Left lung (tissue), 10 donors: ENCODE measurements around the gene PAXX. TPM values are rescaled to one million over a fixed set of nuclear protein-coding genes. Genes with fewer than 3 reads are reported as not detected.

Experiments used
- ATAC-seq: fragments of 200-7000 bp; cut with Tn5 transposase; one replicate; pipeline ENCODE4 v1.9.1; 2020; ENCODE audit warnings: moderate library complexity
- DNase-seq, 4 donors: peaks; one replicate each; pipeline ENCODE4 v3.0.0-alpha.2; 2013 to 2020
- H3K27ac ChIP-seq, 2 donors: fragments of 200-600 bp; sonication (generic) in 1 of 2; one replicate each; pipeline versions ENCODE4 v1.5.0 to v1.8.0; 2020 to 2021
- H3K27me3 ChIP-seq, 2 donors: fragments of 200-600 bp; sonication (generic) in 1 of 2; one replicate each; pipeline versions ENCODE4 v1.5.0 to v1.8.0; 2020 to 2021
- H3K36me3 ChIP-seq, 2 donors: fragments of 200-600 bp; sonication (generic) in 1 of 2; one replicate each; pipeline versions ENCODE4 v1.5.0 to v1.8.0; 2020 to 2021
- H3K4me1 ChIP-seq, 2 donors: fragments of 200-600 bp; one replicate each; pipeline ENCODE4 v1.8.0; 2021
- H3K4me3 ChIP-seq, 2 donors: fragments of 200-600 bp; sonication (generic) in 1 of 2; one replicate each; pipeline versions ENCODE4 v1.5.0 to v1.8.0; 2020 to 2021; ENCODE audit warnings: mild to moderate bottlenecking in 1 of 2
- H3K9me3 ChIP-seq, 2 donors: fragments of 200-600 bp; sonication (generic) in 1 of 2; one replicate each; pipeline versions ENCODE4 v1.5.0 to v1.8.0; 2020 to 2021
- intact Hi-C, 2 donors: fragments of 100-400 bp; cut with DNase I; formaldehyde crosslinking; loops; one replicate each; pipeline versions ENCODE4 v1.11.2 to v1.14.2; 2022
- polyA plus RNA-seq, 6 donors: library from polyadenylated mRNA; unstranded; fragments of 120-200 nt; gene quantifications; one replicate each; pipeline ENCODE4 v1.2.1, GENCODE V29; 2013; ENCODE audit not compliant: insufficient read length in 6 of 6
- total RNA-seq, 2 donors: library from RNA; stranded (reverse); fragmentation: NEBNext Ultra II Directional; extraction: Animal tissue kit (Norgen Biotek cat#: 25700); gene quantifications; one replicate each; pipeline ENCODE4 v1.2.1, GENCODE V29; 2021
- TF ChIP-seq, protein P1 (sequence below), 2 donors: fragments of 200-600 bp; sonication (generic) in 1 of 2; IDR thresholded peaks; one replicate each; pipeline versions ENCODE4 v1.5.0 to v1.8.0; 2021; ENCODE audit warnings: antibody characterized with exemption in 2 of 2
- donor health status: DM: no; HTN: yes; CAD: no.
- donor health status: DM: no; HTN: no; CAD: no.

Gene PAXX
- total and polyA plus RNA-seq, 8 donors = 28.1 to 56.6 (median 34.2) TPM

DNA sequence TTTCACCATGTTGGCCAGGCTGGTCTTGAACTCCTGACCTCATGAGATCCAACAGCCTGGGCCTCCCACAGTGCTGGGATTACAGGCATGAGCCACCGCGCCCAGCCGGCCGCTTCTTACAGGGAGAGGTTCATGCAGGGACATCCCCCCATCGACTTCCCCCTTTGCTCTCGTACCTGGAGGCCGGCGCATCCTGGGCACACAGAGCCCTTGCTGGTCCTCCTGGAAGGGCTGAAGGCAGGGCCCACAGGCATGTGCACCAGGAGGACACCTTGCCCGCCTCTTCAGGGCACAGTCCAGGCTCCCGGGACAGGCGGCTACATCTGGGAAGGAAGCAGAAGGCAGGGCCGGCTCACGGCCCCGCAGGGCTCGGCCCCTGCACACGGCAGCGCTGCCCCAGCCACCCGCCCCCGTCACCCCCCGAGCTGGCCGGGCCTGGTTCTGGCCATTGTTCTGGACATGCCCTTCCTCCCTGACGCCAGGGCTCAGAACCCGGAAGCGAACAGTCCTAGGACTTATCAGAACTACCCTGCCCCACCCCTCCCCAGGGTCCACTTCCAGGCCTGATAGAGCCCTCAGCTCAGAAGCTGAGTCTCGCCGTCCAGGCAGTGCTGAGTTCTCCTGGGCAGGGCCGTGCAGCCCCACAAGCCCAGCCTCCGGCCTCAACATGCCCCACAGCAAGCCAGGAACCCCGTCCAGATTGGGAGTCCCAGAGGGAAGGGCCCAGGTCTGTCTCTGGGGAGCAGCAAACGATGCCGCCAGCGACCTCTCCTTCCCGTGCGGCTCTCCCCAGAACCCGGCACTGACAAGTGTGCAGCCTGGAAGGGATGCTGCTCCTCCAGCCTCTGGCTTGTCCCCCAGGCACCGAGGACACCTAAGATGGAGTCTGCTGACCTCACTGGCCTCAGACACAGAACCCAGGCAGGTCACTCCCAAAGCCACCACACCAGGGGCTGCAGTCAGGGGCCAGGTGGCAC lies 50.8 kb downstream of the PAXX start:
- DNase-seq (no peak), ATAC-seq (no peak)
- Histone ChIP-seq H3K9me3 (no peaks in the 10 kb centered on the region), H3K4me3 (peak overlapping the region in 1 of 2 donors; percentile 53), H3K36me3 (peaks cover 0 to 28% of the 10 kb centered on the region in 2 donors), H3K27ac (peak overlapping the region; percentile 59 to 62), H3K27me3 (peaks cover 11 to 54% of the 10 kb centered on the region in 2 donors), H3K4me1 (peaks cover 19 to 45% of the 10 kb centered on the region in 2 donors)
- intact Hi-C loops = no loop called here
- TF ChIP-seq, protein P1, sequence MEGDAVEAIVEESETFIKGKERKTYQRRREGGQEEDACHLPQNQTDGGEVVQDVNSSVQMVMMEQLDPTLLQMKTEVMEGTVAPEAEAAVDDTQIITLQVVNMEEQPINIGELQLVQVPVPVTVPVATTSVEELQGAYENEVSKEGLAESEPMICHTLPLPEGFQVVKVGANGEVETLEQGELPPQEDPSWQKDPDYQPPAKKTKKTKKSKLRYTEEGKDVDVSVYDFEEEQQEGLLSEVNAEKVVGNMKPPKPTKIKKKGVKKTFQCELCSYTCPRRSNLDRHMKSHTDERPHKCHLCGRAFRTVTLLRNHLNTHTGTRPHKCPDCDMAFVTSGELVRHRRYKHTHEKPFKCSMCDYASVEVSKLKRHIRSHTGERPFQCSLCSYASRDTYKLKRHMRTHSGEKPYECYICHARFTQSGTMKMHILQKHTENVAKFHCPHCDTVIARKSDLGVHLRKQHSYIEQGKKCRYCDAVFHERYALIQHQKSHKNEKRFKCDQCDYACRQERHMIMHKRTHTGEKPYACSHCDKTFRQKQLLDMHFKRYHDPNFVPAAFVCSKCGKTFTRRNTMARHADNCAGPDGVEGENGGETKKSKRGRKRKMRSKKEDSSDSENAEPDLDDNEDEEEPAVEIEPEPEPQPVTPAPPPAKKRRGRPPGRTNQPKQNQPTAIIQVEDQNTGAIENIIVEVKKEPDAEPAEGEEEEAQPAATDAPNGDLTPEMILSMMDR (IDR thresholded peaks at IDR 0.05) = no peak

Other genes with a start within 250 kb of the PAXX start
Only the 30 nearest of the 39 such genes appear.
- gene TMEM141, start 201.1 kb upstream of the PAXX start, total RNA-seq = 10 to 100 TPM; 74.3 to 76.6 TPM
- 10 to 100 TPM; 49.3 to 57.7 (median 52.8) TPM for gene TMEM141, start 201.1 kb upstream of the PAXX start, polyA plus RNA-seq
- gene CCDC183, start 196.1 kb upstream of the PAXX start, total RNA-seq = under 1 TPM in 1 of 2 donors, not detected in 1; 0.44 TPM
- gene CCDC183, start 196.1 kb upstream of the PAXX start, polyA plus RNA-seq = 10 to 100 TPM in 4 of 6 donors, 1 to 10 TPM in 2; 5.3 to 11.7 (median 10.0) TPM
- 10 to 100 TPM; 75.9 to 80.8 TPM for gene RABL6, start 184.5 kb upstream of the PAXX start, total RNA-seq
- 10 to 100 TPM; 49.5 to 71.5 (median 56.1) TPM for gene RABL6, start 184.5 kb upstream of the PAXX start, polyA plus RNA-seq
- gene AJM1, start 149.9 kb upstream of the PAXX start, total RNA-seq = 1 to 10 TPM; 1.7 to 2.6 TPM
- gene AJM1, start 149.9 kb upstream of the PAXX start, polyA plus RNA-seq = 1 to 10 TPM in 4 of 6 donors, under 1 TPM in 2; 0.59 to 1.8 (median 1.1) TPM
- 100 to 1,000 TPM; 118 to 151 TPM for gene PHPT1, start 143.0 kb upstream of the PAXX start, total RNA-seq
- 100 to 1,000 TPM in 2 of 6 donors, 10 to 100 TPM in 4; 66.1 to 124 (median 90.3) TPM for gene PHPT1, start 143.0 kb upstream of the PAXX start, polyA plus RNA-seq
- 10 to 100 TPM; 14.7 to 16.0 TPM for gene MAMDC4, start 140.1 kb upstream of the PAXX start, total RNA-seq
- 1 to 10 TPM; 5.3 to 9.9 (median 7.4) TPM for gene MAMDC4, start 140.1 kb upstream of the PAXX start, polyA plus RNA-seq
- 100 to 1,000 TPM; 247 to 288 TPM for gene EDF1, start 126.1 kb upstream of the PAXX start, total RNA-seq
- 100 to 1,000 TPM; 339 to 408 (median 377) TPM for gene EDF1, start 126.1 kb upstream of the PAXX start, polyA plus RNA-seq
- 10 to 100 TPM; 17.2 to 22.4 TPM for gene TRAF2, start 105.9 kb upstream of the PAXX start, total RNA-seq
- gene TRAF2, start 105.9 kb upstream of the PAXX start, polyA plus RNA-seq = 10 to 100 TPM; 12.4 to 16.3 (median 14.6) TPM
- gene FBXW5, start 47.7 kb upstream of the PAXX start, total RNA-seq = 100 to 1,000 TPM in 1 of 2 donors, 10 to 100 TPM in 1; 98.5 to 111 TPM
- gene FBXW5, start 47.7 kb upstream of the PAXX start, polyA plus RNA-seq = 10 to 100 TPM; 33.0 to 59.6 (median 43.6) TPM
- gene C8G, start 47.2 kb upstream of the PAXX start, total RNA-seq = 1 to 10 TPM; 1.2 TPM
- under 1 TPM; 0.47 to 0.90 (median 0.72) TPM for gene C8G, start 47.2 kb upstream of the PAXX start, polyA plus RNA-seq
- 1 to 10 TPM; 2.1 to 4.5 TPM for gene LCN12, start 40.1 kb upstream of the PAXX start, total RNA-seq
- 10 to 100 TPM in 5 of 6 donors, 1 to 10 TPM in 1; 7.0 to 28.0 (median 17.6) TPM for gene LCN12, start 40.1 kb upstream of the PAXX start, polyA plus RNA-seq
- 100 to 1,000 TPM; 133 to 137 TPM for gene PTGDS, start 14.9 kb upstream of the PAXX start, total RNA-seq
- 10 to 100 TPM; 23.7 to 59.8 (median 31.2) TPM for gene PTGDS, start 14.9 kb upstream of the PAXX start, polyA plus RNA-seq
- 1 to 10 TPM; 2.0 to 2.3 TPM for gene LCNL1, start 9.4 kb upstream of the PAXX start, total RNA-seq
- 1 to 10 TPM in 4 of 6 donors, under 1 TPM in 2; 0.38 to 2.7 (median 1.1) TPM for gene LCNL1, start 9.4 kb upstream of the PAXX start, polyA plus RNA-seq
- 10 to 100 TPM; 39.7 to 85.4 TPM for gene CLIC3, start 4.1 kb downstream of the PAXX start, total RNA-seq
- gene CLIC3, start 4.1 kb downstream of the PAXX start, polyA plus RNA-seq = 10 to 100 TPM; 30.7 to 56.2 (median 42.2) TPM
- gene ABCA2, start 35.8 kb downstream of the PAXX start, total RNA-seq = 10 to 100 TPM; 34.5 to 34.8 TPM
- 10 to 100 TPM; 20.8 to 33.8 (median 28.6) TPM for gene ABCA2, start 35.8 kb downstream of the PAXX start, polyA plus RNA-seq
- gene FUT7, start 39.7 kb downstream of the PAXX start, total RNA-seq = 1 to 10 TPM in 1 of 2 donors, under 1 TPM in 1; 0.17 to 2.9 TPM
- under 1 TPM in 3 of 6 donors, not detected in 3; 0.08 to 0.11 (median 0.09) TPM for gene FUT7, start 39.7 kb downstream of the PAXX start, polyA plus RNA-seq
- 100 to 1,000 TPM; 104 to 105 TPM for gene NPDC1, start 53.8 kb downstream of the PAXX start, total RNA-seq
- gene NPDC1, start 53.8 kb downstream of the PAXX start, polyA plus RNA-seq = 10 to 100 TPM; 24.4 to 48.9 (median 25.2) TPM
- gene ENTPD2, start 61.6 kb downstream of the PAXX start, total RNA-seq = under 1 TPM; 0.71 to 0.87 TPM
- gene ENTPD2, start 61.6 kb downstream of the PAXX start, polyA plus RNA-seq = 1 to 10 TPM; 1.7 to 4.7 (median 3.0) TPM
- gene SAPCD2, start 78.1 kb downstream of the PAXX start, total RNA-seq = 1 to 10 TPM; 2.7 to 4.6 TPM
- 10 to 100 TPM in 3 of 6 donors, 1 to 10 TPM in 3; 8.5 to 15.1 (median 10.4) TPM for gene SAPCD2, start 78.1 kb downstream of the PAXX start, polyA plus RNA-seq
- 10 to 100 TPM; 28.1 to 43.1 TPM for gene UAP1L1, start 85.1 kb downstream of the PAXX start, total RNA-seq
- gene UAP1L1, start 85.1 kb downstream of the PAXX start, polyA plus RNA-seq = 1 to 10 TPM; 4.6 to 8.8 (median 6.0) TPM
- gene MAN1B1, start 94.6 kb downstream of the PAXX start, total RNA-seq = 10 to 100 TPM; 51.5 to 54.9 TPM
- gene MAN1B1, start 94.6 kb downstream of the PAXX start, polyA plus RNA-seq = 10 to 100 TPM; 62.7 to 74.9 (median 66.9) TPM
- gene DPP7, start 122.3 kb downstream of the PAXX start, total RNA-seq = 100 to 1,000 TPM; 144 to 165 TPM
- 10 to 100 TPM; 35.8 to 53.6 (median 47.7) TPM for gene DPP7, start 122.3 kb downstream of the PAXX start, polyA plus RNA-seq
- under 1 TPM; 0.17 to 0.55 TPM for gene GRIN1, start 146.7 kb downstream of the PAXX start, total RNA-seq
- gene GRIN1, start 146.7 kb downstream of the PAXX start, polyA plus RNA-seq = under 1 TPM; 0.15 to 0.38 (median 0.28) TPM
- under 1 TPM in 1 of 2 donors, not detected in 1; 0.55 TPM for gene LRRC26, start 177.6 kb downstream of the PAXX start, total RNA-seq
- under 1 TPM in 3 of 6 donors, not detected in 3; 0.23 to 0.63 (median 0.25) TPM for gene LRRC26, start 177.6 kb downstream of the PAXX start, polyA plus RNA-seq
- gene TMEM210, start 179.6 kb downstream of the PAXX start, total RNA-seq = not detected
- gene TMEM210, start 179.6 kb downstream of the PAXX start, polyA plus RNA-seq = not detected
- gene ANAPC2, start 196.1 kb downstream of the PAXX start, total RNA-seq = 10 to 100 TPM; 43.5 to 52.3 TPM
- gene ANAPC2, start 196.1 kb downstream of the PAXX start, polyA plus RNA-seq = 10 to 100 TPM; 42.1 to 58.8 (median 44.3) TPM
- 10 to 100 TPM; 59.1 to 68.0 TPM for gene SSNA1, start 196.3 kb downstream of the PAXX start, total RNA-seq
- 10 to 100 TPM; 38.7 to 53.6 (median 52.1) TPM for gene SSNA1, start 196.3 kb downstream of the PAXX start, polyA plus RNA-seq
- gene TPRN, start 208.3 kb downstream of the PAXX start, total RNA-seq = 10 to 100 TPM; 21.6 to 21.7 TPM
- 10 to 100 TPM in 3 of 6 donors, 1 to 10 TPM in 3; 6.7 to 13.8 (median 9.4) TPM for gene TPRN, start 208.3 kb downstream of the PAXX start, polyA plus RNA-seq
- gene TMEM203, start 213.2 kb downstream of the PAXX start, total RNA-seq = 10 to 100 TPM; 30.6 to 31.7 TPM
- 10 to 100 TPM; 30.4 to 37.8 (median 33.3) TPM for gene TMEM203, start 213.2 kb downstream of the PAXX start, polyA plus RNA-seq
- gene NDOR1, start 213.3 kb downstream of the PAXX start, total RNA-seq = 10 to 100 TPM; 16.5 to 19.5 TPM
- 10 to 100 TPM in 3 of 6 donors, 1 to 10 TPM in 3; 9.1 to 15.4 (median 10.2) TPM for gene NDOR1, start 213.3 kb downstream of the PAXX start, polyA plus RNA-seq